Subcutaneous abdominal adipose tissue (tissue), 5 donors: Measurements from ENCODE around the gene RIT1.
"Not testable (repeated sequence)": the region's sequence is repeated elsewhere in the genome, so short reads cannot be mapped to it uniquely, and the experiment has no call there.

Source experiments
- H3K27ac ChIP-seq: one replicate; pipeline ENCODE4 v1.7.0; 2013; ENCODE audit warnings: low read depth, mild to moderate bottlenecking, inconsistent platforms, low read length, moderate library complexity
- H3K27me3 ChIP-seq, 5 donors: one replicate each; pipeline ENCODE4 v1.7.0; 2013; ENCODE audit warnings: low read length in 5 of 5, inconsistent platforms in 1 of 5; ENCODE audit not compliant: control insufficient read depth in 5 of 5, insufficient read depth in 4 of 5
- H3K36me3 ChIP-seq, 5 donors: one replicate each; pipeline ENCODE4 v1.7.0; 2013; ENCODE audit warnings: low read length in 5 of 5; ENCODE audit not compliant: control insufficient read depth in 5 of 5, insufficient read depth in 5 of 5
- H3K4me1 ChIP-seq, 5 donors: one replicate each; pipeline ENCODE4 v1.7.0; 2013; ENCODE audit warnings: low read length in 5 of 5, mild to moderate bottlenecking in 3 of 5, moderate library complexity in 1 of 5; ENCODE audit not compliant: control insufficient read depth in 5 of 5, insufficient read depth in 5 of 5
- H3K4me3 ChIP-seq, 5 donors: one replicate each; pipeline ENCODE4 v1.7.0; 2013; ENCODE audit warnings: low read length in 5 of 5, low read depth in 1 of 5
- H3K9ac ChIP-seq, 5 donors: one replicate each; pipeline ENCODE4 v1.7.0; 2013; ENCODE audit warnings: low read length in 5 of 5, mild to moderate bottlenecking in 4 of 5, moderate library complexity in 3 of 5
- H3K9me3 ChIP-seq, 5 donors: one replicate each; pipeline ENCODE4 v1.7.0; 2013; ENCODE audit warnings: low read length in 5 of 5; ENCODE audit not compliant: control insufficient read depth in 5 of 5
- donor health status: healthy.
- donor health status: healthy.
- donor health status: healthy.
- donor health status: healthy.
- donor health status: healthy.

The RIT1 gene

GRCh38 chr1:155897746-155898145, 13.4 kb downstream of the RIT1 start:
- no peak overlapping the region for H3K4me3 ChIP-seq
- H3K9ac ChIP-seq = peak overlapping the region in 1 of 5 donors; percentile 13
- no peaks in the 10 kb centered on the region for H3K27me3 ChIP-seq
- no peak overlapping the region for H3K27ac ChIP-seq
- H3K4me1 ChIP-seq = peaks cover 0 to 14% (median 6%) of the 10 kb centered on the region in 5 donors
- peaks cover 19 to 53% (median 32%) of the 10 kb centered on the region in 5 donors for H3K36me3 ChIP-seq
- H3K9me3 ChIP-seq = no peaks in the 10 kb centered on the region

- H3K9ac ChIP-seq, H3K9me3 ChIP-seq, H3K27ac ChIP-seq, H3K27me3 ChIP-seq, H3K4me3 ChIP-seq: not testable (repeated sequence)
- Histone ChIP-seq H3K4me1 (peaks cover 0 to 17% (median 6%) of the 10 kb centered on the region in 5 donors), H3K36me3 (peaks cover 19 to 43% (median 29%) of the 10 kb centered on the region in 5 donors)
These were observed 14.7 kb downstream of the RIT1 start for GRCh38 chr1:155896476-155896875.

GRCh38 chr1:155895617-155896016, 15.5 kb downstream of the RIT1 start:
- H3K27me3 ChIP-seq, H3K27ac ChIP-seq, H3K9me3 ChIP-seq, H3K9ac ChIP-seq, H3K4me3 ChIP-seq: not testable (repeated sequence)
- Histone ChIP-seq H3K36me3 (peaks cover 19 to 34% (median 23%) of the 10 kb centered on the region in 5 donors), H3K4me1 (peaks cover 0 to 17% (median 6%) of the 10 kb centered on the region in 5 donors)

- H3K4me3 ChIP-seq = peak overlapping the region in 1 of 5 donors; percentile 35
- H3K27me3 ChIP-seq = no peaks in the 10 kb centered on the region
- peak overlapping the region in 2 of 5 donors; percentile 26 to 38 for H3K9ac ChIP-seq
- H3K4me1 ChIP-seq = peaks cover 0 to 26% (median 6%) of the 10 kb centered on the region in 5 donors
- H3K27ac ChIP-seq = peak overlapping the region; percentile 39
- H3K36me3 ChIP-seq = peaks cover 0 to 14% (median 4%) of the 10 kb centered on the region in 5 donors
- no peaks in the 10 kb centered on the region for H3K9me3 ChIP-seq
These were observed 17.6 kb downstream of the RIT1 start for GRCh38 chr1:155893389-155894142.

- H3K27ac ChIP-seq = peak overlapping the region; percentile 39
- H3K9me3 ChIP-seq = no peaks in the 10 kb centered on the region
- peaks cover 0 to 12% (median 4%) of the 10 kb centered on the region in 5 donors for H3K36me3 ChIP-seq
- no peak overlapping the region for H3K4me3 ChIP-seq
- no peaks in the 10 kb centered on the region for H3K27me3 ChIP-seq
- H3K4me1 ChIP-seq = peaks cover 0 to 26% (median 6%) of the 10 kb centered on the region in 5 donors
- H3K9ac ChIP-seq = peak overlapping the region in 1 of 5 donors; percentile 26
These were observed 18.4 kb downstream of the RIT1 start for GRCh38 chr1:155892796-155893195.

- Histone ChIP-seq H3K4me1 (peaks cover 0 to 26% (median 6%) of the 10 kb centered on the region in 5 donors), H3K9me3 (no peaks in the 10 kb centered on the region), H3K36me3 (no peaks in the 10 kb centered on the region), H3K27me3 (no peaks in the 10 kb centered on the region), H3K27ac (no peak overlapping the region), H3K9ac (no peak overlapping the region), H3K4me3 (no peak overlapping the region)
These were observed 20.9 kb downstream of the RIT1 start for GRCh38 chr1:155890251-155890650.

- H3K36me3 ChIP-seq = no peaks in the 10 kb centered on the region
- H3K27ac ChIP-seq = no peak overlapping the region
- no peak overlapping the region for H3K9ac ChIP-seq
These were observed 21.6 kb downstream of the RIT1 start for GRCh38 chr1:155889566-155889965.

GRCh38 chr1:155888481-155888880, 22.7 kb downstream of the RIT1 start:
- H3K4me1 ChIP-seq = peaks cover 0 to 19% (median 5%) of the 10 kb centered on the region in 5 donors
- no peaks in the 10 kb centered on the region for H3K27me3 ChIP-seq
- no peaks in the 10 kb centered on the region for H3K9me3 ChIP-seq
- no peak overlapping the region for H3K4me3 ChIP-seq
- no peak overlapping the region for H3K27ac ChIP-seq
- H3K36me3 ChIP-seq = no peaks in the 10 kb centered on the region
- H3K9ac ChIP-seq = no peak overlapping the region

More at GRCh38 chr1:155889566-155889965, 21.6 kb downstream of the RIT1 start:
- Histone ChIP-seq H3K4me3 (no peak overlapping the region), H3K4me1 (peaks cover 0 to 26% (median 6%) of the 10 kb centered on the region in 5 donors), H3K27me3 (no peaks in the 10 kb centered on the region), H3K9me3 (no peaks in the 10 kb centered on the region)

- peaks cover 0 to 12% (median 4%) of the 10 kb centered on the region in 5 donors for H3K36me3 ChIP-seq
- no peak overlapping the region for H3K9ac ChIP-seq
- peaks cover 0 to 6% (median 0%) of the 10 kb centered on the region in 5 donors for H3K4me1 ChIP-seq
- no peak overlapping the region for H3K4me3 ChIP-seq
- no peaks in the 10 kb centered on the region for H3K9me3 ChIP-seq
- H3K27ac ChIP-seq = no peak overlapping the region
- H3K27me3 ChIP-seq = no peaks in the 10 kb centered on the region
These were observed 26.2 kb downstream of the RIT1 start for GRCh38 chr1:155884982-155885381.
